Measurements from ENCODE around the gene CHSY1.
"Not testable (repeated sequence)": the region's sequence is repeated elsewhere in the genome, so short reads cannot be mapped to it uniquely, and the experiment has no call there.

DNA sequence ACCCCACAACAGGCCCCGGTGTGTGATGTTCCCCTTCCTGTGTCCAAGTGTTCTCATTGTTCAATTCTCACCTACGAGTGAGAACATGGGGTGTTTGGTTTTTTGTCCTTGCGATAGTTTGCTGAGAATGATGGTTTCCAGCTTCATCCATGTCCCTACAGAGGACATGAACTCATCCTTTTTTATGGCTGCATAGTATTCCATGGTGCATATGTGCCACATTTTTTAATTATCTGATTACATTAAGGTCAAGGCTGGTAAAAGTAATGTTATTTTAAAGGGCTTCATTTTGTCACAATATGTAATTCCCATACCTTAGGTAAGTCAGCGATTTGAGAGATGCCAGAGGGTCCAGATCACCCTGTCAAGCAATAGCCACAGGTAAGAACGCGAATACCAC lies 35.5 kb upstream of the CHSY1 start:
- TF ChIP-seq, protein P1, sequence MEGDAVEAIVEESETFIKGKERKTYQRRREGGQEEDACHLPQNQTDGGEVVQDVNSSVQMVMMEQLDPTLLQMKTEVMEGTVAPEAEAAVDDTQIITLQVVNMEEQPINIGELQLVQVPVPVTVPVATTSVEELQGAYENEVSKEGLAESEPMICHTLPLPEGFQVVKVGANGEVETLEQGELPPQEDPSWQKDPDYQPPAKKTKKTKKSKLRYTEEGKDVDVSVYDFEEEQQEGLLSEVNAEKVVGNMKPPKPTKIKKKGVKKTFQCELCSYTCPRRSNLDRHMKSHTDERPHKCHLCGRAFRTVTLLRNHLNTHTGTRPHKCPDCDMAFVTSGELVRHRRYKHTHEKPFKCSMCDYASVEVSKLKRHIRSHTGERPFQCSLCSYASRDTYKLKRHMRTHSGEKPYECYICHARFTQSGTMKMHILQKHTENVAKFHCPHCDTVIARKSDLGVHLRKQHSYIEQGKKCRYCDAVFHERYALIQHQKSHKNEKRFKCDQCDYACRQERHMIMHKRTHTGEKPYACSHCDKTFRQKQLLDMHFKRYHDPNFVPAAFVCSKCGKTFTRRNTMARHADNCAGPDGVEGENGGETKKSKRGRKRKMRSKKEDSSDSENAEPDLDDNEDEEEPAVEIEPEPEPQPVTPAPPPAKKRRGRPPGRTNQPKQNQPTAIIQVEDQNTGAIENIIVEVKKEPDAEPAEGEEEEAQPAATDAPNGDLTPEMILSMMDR (IDR thresholded peaks at IDR 0.05): not testable (repeated sequence)
- not testable (repeated sequence) for TF ChIP-seq POLR2A (IDR thresholded peaks at IDR 0.05)
